Subcutaneous abdominal adipose tissue (tissue), 5 donors: ENCODE results near the gene PLAAT5.

Experiments
- H3K27ac ChIP-seq: one replicate; pipeline ENCODE4 v1.7.0; 2013; ENCODE audit warnings: low read depth, mild to moderate bottlenecking, inconsistent platforms, low read length, moderate library complexity
- H3K27me3 ChIP-seq, 5 donors: one replicate each; pipeline ENCODE4 v1.7.0; 2013; ENCODE audit warnings: low read length in 5 of 5, inconsistent platforms in 1 of 5; ENCODE audit not compliant: control insufficient read depth in 5 of 5, insufficient read depth in 4 of 5
- H3K36me3 ChIP-seq, 5 donors: one replicate each; pipeline ENCODE4 v1.7.0; 2013; ENCODE audit warnings: low read length in 5 of 5; ENCODE audit not compliant: control insufficient read depth in 5 of 5, insufficient read depth in 5 of 5
- H3K4me1 ChIP-seq, 5 donors: one replicate each; pipeline ENCODE4 v1.7.0; 2013; ENCODE audit warnings: low read length in 5 of 5, mild to moderate bottlenecking in 3 of 5, moderate library complexity in 1 of 5; ENCODE audit not compliant: control insufficient read depth in 5 of 5, insufficient read depth in 5 of 5
- H3K4me3 ChIP-seq, 5 donors: one replicate each; pipeline ENCODE4 v1.7.0; 2013; ENCODE audit warnings: low read length in 5 of 5, low read depth in 1 of 5
- H3K9ac ChIP-seq, 5 donors: one replicate each; pipeline ENCODE4 v1.7.0; 2013; ENCODE audit warnings: low read length in 5 of 5, mild to moderate bottlenecking in 4 of 5, moderate library complexity in 3 of 5
- H3K9me3 ChIP-seq, 5 donors: one replicate each; pipeline ENCODE4 v1.7.0; 2013; ENCODE audit warnings: low read length in 5 of 5; ENCODE audit not compliant: control insufficient read depth in 5 of 5
- donor health status: healthy.
- donor health status: healthy.
- donor health status: healthy.
- donor health status: healthy.
- donor health status: healthy.

PLAAT5 gene

DNA sequence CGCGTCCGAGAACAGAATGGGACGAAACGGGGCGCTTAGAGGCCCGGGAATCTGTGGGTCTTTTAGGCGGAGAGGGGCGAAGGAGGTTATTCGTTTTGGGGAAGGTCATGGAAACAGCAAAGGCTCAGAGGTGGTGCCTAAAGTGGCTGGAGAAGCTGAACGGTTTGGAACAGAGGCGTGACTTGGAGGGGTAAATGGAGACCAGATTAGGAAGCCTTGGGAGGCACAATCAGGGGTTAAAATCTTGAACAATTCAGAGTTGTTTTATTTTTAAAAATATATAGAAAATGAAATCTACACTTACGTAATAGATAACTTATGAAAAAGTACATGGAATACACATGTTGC lies 247 bp upstream of the PLAAT5 start:
- Histone ChIP-seq H3K27ac (peak overlapping the region; percentile 87), H3K4me3 (peak overlapping the region; percentile 66 to 82 (median 78)), H3K27me3 (no peaks in the 10 kb centered on the region), H3K36me3 (peaks cover 0 to 4% (median 0%) of the 10 kb centered on the region in 5 donors), H3K9ac (peak overlapping the region; percentile 31 to 88 (median 75)), H3K9me3 (peaks cover 0 to under 1% (median 0%) of the 10 kb centered on the region in 5 donors), H3K4me1 (peaks cover 0 to 77% (median 35%) of the 10 kb centered on the region in 5 donors)

DNA sequence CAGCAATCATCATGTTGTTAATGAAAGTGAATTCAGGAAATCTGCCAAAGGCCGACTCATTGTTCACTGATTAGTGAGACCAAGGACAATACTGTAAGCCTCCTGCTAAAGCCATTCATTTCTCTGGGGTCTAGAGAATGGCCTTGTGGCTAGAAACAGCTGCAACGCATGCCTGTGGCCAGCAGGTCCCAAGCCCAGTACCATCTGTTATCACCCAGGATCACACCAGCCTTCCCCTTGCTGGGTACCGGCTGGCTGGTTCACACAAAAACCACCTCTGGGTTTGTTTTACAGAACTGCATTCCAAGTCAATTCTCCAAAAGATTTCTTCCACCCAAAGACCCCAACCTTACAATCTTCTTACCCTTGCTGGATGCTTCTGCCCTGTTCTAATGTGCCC lies 1.1 kb downstream of the PLAAT5 start:
- Histone ChIP-seq H3K4me1 (peaks cover 0 to 64% (median 31%) of the 10 kb centered on the region in 5 donors), H3K27me3 (no peaks in the 10 kb centered on the region), H3K4me3 (peak overlapping the region; percentile 66 to 82 (median 72)), H3K36me3 (peaks cover 0 to 10% (median 0%) of the 10 kb centered on the region in 5 donors), H3K27ac (peak overlapping the region; percentile 87), H3K9ac (peak overlapping the region in 4 of 5 donors; percentile 28 to 88 (median 60)), H3K9me3 (peaks cover 0 to 13% (median 4%) of the 10 kb centered on the region in 5 donors)

DNA sequence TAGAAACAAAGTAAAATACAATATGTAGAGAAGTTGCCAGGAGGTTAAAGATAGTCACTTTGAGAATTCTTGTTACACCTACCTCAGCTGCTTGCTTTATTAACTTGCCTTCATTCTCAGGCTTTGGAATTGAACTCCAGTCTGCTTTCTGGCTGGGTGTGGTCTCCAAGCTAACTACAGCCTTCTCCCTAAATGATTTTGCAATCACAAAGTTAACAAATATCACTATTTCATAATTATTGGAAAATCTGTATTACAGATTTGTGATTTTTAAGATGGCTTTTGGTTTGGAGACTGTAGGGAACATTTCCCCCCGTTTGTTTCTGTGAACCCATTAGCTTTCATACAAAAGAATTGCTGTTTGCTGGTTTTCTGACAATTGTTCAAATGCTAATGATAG lies 2.2 kb downstream of the PLAAT5 start:
- peak overlapping the region in 3 of 5 donors; percentile 37 to 42 (median 40) for H3K4me3 ChIP-seq
- H3K27ac ChIP-seq, result peak overlapping the region; percentile 87
- peaks cover 0 to 17% (median 4%) of the 10 kb centered on the region in 5 donors for H3K9me3 ChIP-seq
- H3K27me3 ChIP-seq, result no peaks in the 10 kb centered on the region
- H3K9ac ChIP-seq, result peak overlapping the region in 3 of 5 donors; percentile 39 to 88 (median 62)
- peaks cover 0 to 14% (median 0%) of the 10 kb centered on the region in 5 donors for H3K36me3 ChIP-seq
- peaks cover 0 to 53% (median 31%) of the 10 kb centered on the region in 5 donors for H3K4me1 ChIP-seq

DNA sequence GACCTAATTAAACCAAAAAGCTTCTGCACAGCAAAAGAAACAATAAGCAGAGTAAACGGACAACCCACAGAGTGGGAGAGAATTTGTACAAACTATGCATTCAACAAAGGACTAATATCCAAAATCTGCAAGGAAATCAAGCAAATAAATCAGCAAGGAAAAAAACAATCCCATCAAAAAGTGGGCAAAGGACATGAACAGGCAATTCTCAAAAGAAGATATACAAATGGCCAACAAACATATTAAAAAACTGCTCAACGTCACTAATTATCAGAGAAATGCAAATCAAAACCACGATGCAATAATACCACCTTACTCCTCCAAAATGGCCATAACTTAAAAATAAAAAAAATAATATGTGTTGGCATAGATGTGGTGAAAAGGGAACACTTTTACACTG lies 5.2 kb downstream of the PLAAT5 start:
- peaks cover 0 to 17% (median 4%) of the 10 kb centered on the region in 5 donors for H3K9me3 ChIP-seq
- H3K4me1 ChIP-seq, result peaks cover 0 to 37% (median 19%) of the 10 kb centered on the region in 5 donors
- H3K27ac ChIP-seq, result no peak overlapping the region
- H3K9ac ChIP-seq, result no peak overlapping the region
- H3K36me3 ChIP-seq, result peaks cover 0 to 14% (median 0%) of the 10 kb centered on the region in 5 donors
- no peak overlapping the region for H3K4me3 ChIP-seq
- no peaks in the 10 kb centered on the region for H3K27me3 ChIP-seq

DNA sequence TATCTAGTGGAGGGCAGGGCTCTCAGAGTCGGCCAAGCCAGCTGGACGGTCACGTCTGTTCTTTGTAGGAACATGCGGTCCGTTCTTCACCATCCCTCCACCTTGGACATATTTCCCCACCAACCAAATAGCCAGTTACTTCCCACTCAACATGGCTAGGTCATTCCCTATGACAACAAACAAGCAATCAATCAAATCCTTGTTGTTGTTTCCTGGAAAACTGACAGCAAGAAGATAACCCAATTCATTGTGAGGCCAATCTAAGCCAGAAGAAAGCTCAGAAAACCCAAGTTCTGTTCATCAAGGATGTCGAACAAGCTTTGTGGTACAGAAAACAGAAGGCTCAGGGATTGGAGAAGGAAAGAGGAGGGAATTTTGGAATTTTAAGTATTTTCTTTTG lies 10.9 kb downstream of the PLAAT5 start:
- H3K27ac ChIP-seq, result no peak overlapping the region
- no peak overlapping the region for H3K9ac ChIP-seq

DNA sequence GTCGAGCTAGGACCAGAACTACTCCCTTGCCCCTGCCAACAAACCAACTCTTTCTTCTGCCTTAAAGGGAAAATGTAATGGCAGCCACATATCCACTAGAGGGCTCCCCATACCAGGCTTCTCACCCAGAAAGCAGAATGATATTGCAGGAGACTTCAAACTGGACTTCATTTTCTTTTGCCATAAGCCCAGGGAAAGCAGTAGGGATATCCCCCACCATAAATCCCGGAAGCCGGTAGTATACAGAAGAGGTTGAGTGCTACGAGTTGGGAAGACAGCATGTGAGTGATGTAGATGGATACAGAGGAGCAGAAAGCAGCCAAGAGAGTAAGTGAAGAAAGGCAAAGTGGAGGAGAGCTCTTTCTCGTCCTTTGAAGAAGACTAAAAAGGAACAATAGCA lies 12.1 kb downstream of the PLAAT5 start:
- Histone ChIP-seq H3K9me3 (peaks cover 0 to 11% (median 7%) of the 10 kb centered on the region in 5 donors), H3K36me3 (peaks cover 0 to 9% (median 3%) of the 10 kb centered on the region in 5 donors), H3K9ac (peak overlapping the region in 1 of 5 donors; percentile 6), H3K27ac (peak overlapping the region; percentile 11), H3K4me1 (peaks cover 0 to 16% (median 10%) of the 10 kb centered on the region in 5 donors), H3K4me3 (no peak overlapping the region), H3K27me3 (no peaks in the 10 kb centered on the region)

More for the DNA sequence above, 10.9 kb downstream of the PLAAT5 start:
- H3K36me3 ChIP-seq, result peaks cover 0 to 12% (median 3%) of the 10 kb centered on the region in 5 donors
- H3K9me3 ChIP-seq, result peaks cover 0 to 16% (median 7%) of the 10 kb centered on the region in 5 donors
- peaks cover 0 to 16% (median 10%) of the 10 kb centered on the region in 5 donors for H3K4me1 ChIP-seq
- no peaks in the 10 kb centered on the region for H3K27me3 ChIP-seq
- H3K4me3 ChIP-seq, result no peak overlapping the region

DNA sequence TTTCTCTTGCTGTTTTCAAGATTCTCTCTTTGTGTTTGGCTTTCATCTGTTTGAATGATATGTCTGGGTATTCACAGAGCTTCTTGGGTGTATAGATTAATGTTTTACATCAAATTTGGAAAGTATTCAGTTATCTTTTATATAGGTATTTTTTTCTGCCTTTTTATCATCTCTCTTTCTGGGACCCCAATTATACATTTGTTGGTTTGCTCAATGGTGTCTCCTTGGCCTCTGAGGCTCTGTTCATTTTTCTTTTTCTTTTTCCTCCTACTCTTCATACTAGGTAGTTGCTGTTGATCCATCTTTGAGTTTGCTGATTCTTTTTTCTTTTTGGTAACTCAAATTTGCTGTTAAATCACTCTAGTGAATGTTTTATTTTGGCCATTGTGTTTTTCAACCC lies 14.3 kb downstream of the PLAAT5 start:
- H3K4me1 ChIP-seq, result peaks cover 0 to 16% (median 10%) of the 10 kb centered on the region in 5 donors

DNA sequence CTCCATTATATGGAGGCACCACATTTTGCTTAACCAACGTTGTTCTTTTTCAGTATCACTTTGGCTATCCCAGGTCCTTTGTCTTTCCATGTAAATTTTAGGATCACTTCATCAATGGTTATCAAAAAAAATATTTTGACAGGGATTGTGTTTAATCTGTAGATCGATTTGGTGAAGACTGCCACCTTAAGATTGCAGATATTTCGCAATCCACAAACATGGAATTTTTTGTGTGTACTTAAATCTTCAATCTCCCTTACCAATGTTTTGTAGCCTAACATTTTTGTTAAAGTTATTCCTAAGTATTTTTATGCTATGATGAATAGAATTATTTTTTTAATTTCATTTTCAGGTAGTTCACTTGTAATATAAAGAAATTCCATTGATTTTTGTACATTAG lies 18.6 kb downstream of the PLAAT5 start:
- no peak overlapping the region for H3K9ac ChIP-seq
- no peaks in the 10 kb centered on the region for H3K4me1 ChIP-seq
- no peak overlapping the region for H3K4me3 ChIP-seq
- no peaks in the 10 kb centered on the region for H3K27me3 ChIP-seq
- peaks cover 0 to 21% (median 8%) of the 10 kb centered on the region in 5 donors for H3K9me3 ChIP-seq
- H3K36me3 ChIP-seq, result peaks cover 0 to 16% (median 14%) of the 10 kb centered on the region in 5 donors
- H3K27ac ChIP-seq, result no peak overlapping the region

More for the DNA sequence above, 14.3 kb downstream of the PLAAT5 start:
- Histone ChIP-seq H3K9me3 (peaks cover 0 to 16% (median 8%) of the 10 kb centered on the region in 5 donors), H3K36me3 (peaks cover 0 to 9% (median 3%) of the 10 kb centered on the region in 5 donors), H3K9ac (no peak overlapping the region), H3K27ac (no peak overlapping the region), H3K4me3 (no peak overlapping the region), H3K27me3 (no peaks in the 10 kb centered on the region)

DNA sequence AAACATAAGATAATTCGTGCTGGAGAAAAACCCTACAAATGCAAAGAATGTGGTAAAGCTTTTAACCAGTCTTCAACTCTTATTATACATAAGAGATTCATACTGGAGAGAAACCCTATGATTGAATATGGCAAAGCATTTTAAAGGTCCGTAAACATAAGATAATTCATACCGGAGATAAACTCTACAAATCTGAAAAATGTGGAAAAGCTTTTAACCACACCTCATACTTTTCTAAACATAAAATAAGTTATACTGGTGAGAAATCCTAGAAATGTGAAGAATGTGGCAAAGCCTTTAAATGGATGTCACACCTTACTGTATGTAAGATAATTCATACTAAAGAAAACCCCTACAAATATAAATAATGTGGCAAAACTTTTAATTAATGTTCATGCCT lies 20.7 kb downstream of the PLAAT5 start:
- Histone ChIP-seq H3K4me1 (no peaks in the 10 kb centered on the region), H3K36me3 (peaks cover 0 to 34% (median 23%) of the 10 kb centered on the region in 5 donors), H3K9ac (no peak overlapping the region), H3K27ac (no peak overlapping the region), H3K9me3 (peaks cover 0 to 10% (median 3%) of the 10 kb centered on the region in 5 donors), H3K27me3 (no peaks in the 10 kb centered on the region), H3K4me3 (no peak overlapping the region)

DNA sequence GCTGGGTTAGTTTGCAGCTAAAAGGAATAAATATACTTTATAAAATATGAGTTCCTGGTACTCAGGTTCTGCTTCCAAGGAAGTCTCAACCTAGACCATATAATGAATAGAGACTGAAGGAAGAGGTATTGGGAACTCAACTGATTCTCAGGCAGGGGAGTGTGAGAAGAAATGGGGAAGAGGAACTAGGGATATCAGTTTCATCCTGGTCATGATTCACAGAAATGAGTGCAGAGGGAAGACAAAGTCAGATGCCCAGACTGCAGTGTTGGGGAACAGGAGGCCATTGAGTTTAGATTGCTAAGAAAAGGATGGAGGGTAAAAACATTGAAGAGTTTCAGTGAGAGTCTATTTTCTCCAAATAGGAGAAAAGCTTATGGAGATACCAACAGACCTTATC lies 28.8 kb downstream of the PLAAT5 start:
- Histone ChIP-seq H3K36me3 (peaks cover 2 to 45% (median 40%) of the 10 kb centered on the region in 5 donors), H3K27ac (no peak overlapping the region), H3K9me3 (no peaks in the 10 kb centered on the region), H3K4me3 (no peak overlapping the region), H3K9ac (no peak overlapping the region), H3K27me3 (no peaks in the 10 kb centered on the region), H3K4me1 (peaks cover 0 to 4% (median 0%) of the 10 kb centered on the region in 5 donors)
